ENCODE results near the gene VAC14. TPM values are rescaled to one million over a fixed set of nuclear protein-coding genes. Genes with fewer than 3 reads are reported as not detected.

VAC14 gene
- total and polyA plus RNA-seq, 9 donors: 19.5 to 28.9 (median 25.2) TPM

GRCh38 chr16:70694868-70695218 is 106.1 kb downstream of the VAC14 start:
- Histone ChIP-seq H3K27me3 (ENCODE audit: control insufficient read depth, insufficient read depth, low read length) (no peaks in the 10 kb centered on the region), H3K4me1 (ENCODE audit: control insufficient read depth, insufficient read depth, low read length) (peaks cover 100% of the 10 kb centered on the region), H3K27ac (ENCODE audit: low read length) (peak overlapping the region; percentile 98), H3K36me3 (ENCODE audit: control insufficient read depth, insufficient read depth, low read length) (peaks cover 17% of the 10 kb centered on the region), H3K9me3 (replicated peaks; ENCODE audit: control insufficient read depth, low read depth, low read length) (no peaks in the 10 kb centered on the region), H3K4me3 (ENCODE audit: low read length) (no peak overlapping the region)
- WGBS (ENCODE audit: insufficient coverage): 76% methylated on average over 3 of the region's 4 CpGs
- DNase-seq: no peak

DNA sequence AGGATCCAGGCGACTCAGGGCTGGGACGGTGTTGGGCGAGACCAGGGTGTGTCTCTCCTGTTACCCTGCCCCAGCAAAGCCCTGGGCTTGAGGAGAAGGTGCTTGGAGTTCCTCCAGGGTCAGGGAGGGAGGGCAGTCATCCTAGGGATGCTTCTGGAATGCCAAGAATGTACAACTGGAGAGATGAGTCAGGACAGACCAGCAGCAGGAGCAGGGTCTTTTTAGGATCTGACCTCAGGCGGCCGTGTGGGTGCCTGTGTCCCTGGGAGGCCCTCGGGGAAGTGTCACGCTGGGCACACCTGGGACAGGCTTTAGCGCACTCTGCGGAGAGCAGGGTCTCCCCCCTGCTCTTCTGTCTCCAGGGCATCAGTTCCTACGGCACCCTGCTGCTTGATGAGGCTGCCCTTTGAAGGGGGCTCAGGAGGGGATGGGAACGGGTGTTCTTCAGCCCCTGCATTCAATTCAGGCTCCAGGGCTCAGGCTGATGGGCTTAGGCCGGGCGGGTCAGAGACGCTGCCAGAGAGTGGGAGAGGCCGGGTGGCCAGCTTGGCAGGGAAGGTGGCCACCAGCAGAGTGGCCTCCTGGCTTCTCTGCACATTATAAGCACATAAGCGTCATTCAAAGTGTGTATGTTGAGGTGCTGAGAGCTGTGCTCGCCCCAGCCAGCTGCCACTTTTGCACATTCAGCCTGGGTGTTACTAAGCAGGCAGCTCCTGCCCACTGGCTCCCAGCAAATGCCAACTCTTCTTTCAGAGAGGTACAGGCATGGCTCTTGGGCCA is 106.7 kb downstream of the VAC14 start:
- H3K27ac ChIP-seq (ENCODE audit: low read length): peak overlapping the region; percentile 98

GRCh38 chr16:70692873-70693671 is 107.9 kb downstream of the VAC14 start:
- peaks cover 14% of the 10 kb centered on the region for H3K36me3 ChIP-seq (ENCODE audit: control insufficient read depth, insufficient read depth, low read length)
- H3K27me3 ChIP-seq (ENCODE audit: control insufficient read depth, insufficient read depth, low read length): no peaks in the 10 kb centered on the region
- H3K27ac ChIP-seq (ENCODE audit: low read length): peak overlapping the region; percentile 98
- H3K4me3 ChIP-seq (ENCODE audit: low read length): no peak overlapping the region
- DNase-seq: peak; percentile 91
- 58% methylated on average over 24 of the region's 29 CpGs for WGBS (ENCODE audit: insufficient coverage)
- H3K4me1 ChIP-seq (ENCODE audit: control insufficient read depth, insufficient read depth, low read length): peaks cover 100% of the 10 kb centered on the region
- no peaks in the 10 kb centered on the region for H3K9me3 ChIP-seq (replicated peaks; ENCODE audit: control insufficient read depth, low read depth, low read length)

More for the DNA sequence above, 106.7 kb downstream of the VAC14 start:
- peak; percentile 69 for DNase-seq
- Histone ChIP-seq H3K4me1 (ENCODE audit: control insufficient read depth, insufficient read depth, low read length) (peaks cover 100% of the 10 kb centered on the region), H3K4me3 (ENCODE audit: low read length) (no peak overlapping the region), H3K27me3 (ENCODE audit: control insufficient read depth, insufficient read depth, low read length) (no peaks in the 10 kb centered on the region), H3K36me3 (ENCODE audit: control insufficient read depth, insufficient read depth, low read length) (peaks cover 17% of the 10 kb centered on the region), H3K9me3 (replicated peaks; ENCODE audit: control insufficient read depth, low read depth, low read length) (no peaks in the 10 kb centered on the region)
- 75% methylated on average over 10 of the region's 17 CpGs for WGBS (ENCODE audit: insufficient coverage)

- WGBS (ENCODE audit: insufficient coverage): 48% methylated on average over 9 of the region's 14 CpGs
- H3K36me3 ChIP-seq (ENCODE audit: control insufficient read depth, insufficient read depth, low read length): peaks cover 7% of the 10 kb centered on the region
- DNase-seq: no peak
- no peaks in the 10 kb centered on the region for H3K9me3 ChIP-seq (replicated peaks; ENCODE audit: control insufficient read depth, low read depth, low read length)
- H3K27ac ChIP-seq (ENCODE audit: low read length): peak overlapping the region; percentile 98
- H3K27me3 ChIP-seq (ENCODE audit: control insufficient read depth, insufficient read depth, low read length): no peaks in the 10 kb centered on the region
- peaks cover 100% of the 10 kb centered on the region for H3K4me1 ChIP-seq (ENCODE audit: control insufficient read depth, insufficient read depth, low read length)
- H3K4me3 ChIP-seq (ENCODE audit: low read length): no peak overlapping the region
These were observed 108.7 kb downstream of the VAC14 start for GRCh38 chr16:70692130-70692872.

- H3K27ac ChIP-seq (ENCODE audit: low read length): peak overlapping the region; percentile 98
- 77% methylated on average over 24 of the region's 26 CpGs for WGBS (ENCODE audit: insufficient coverage)
- peaks cover 7% of the 10 kb centered on the region for H3K36me3 ChIP-seq (ENCODE audit: control insufficient read depth, insufficient read depth, low read length)
- H3K4me3 ChIP-seq (ENCODE audit: low read length): no peak overlapping the region
- H3K9me3 ChIP-seq (replicated peaks; ENCODE audit: control insufficient read depth, low read depth, low read length): no peaks in the 10 kb centered on the region
- peak; percentile 96 for DNase-seq
- H3K27me3 ChIP-seq (ENCODE audit: control insufficient read depth, insufficient read depth, low read length): no peaks in the 10 kb centered on the region
- peaks cover 100% of the 10 kb centered on the region for H3K4me1 ChIP-seq (ENCODE audit: control insufficient read depth, insufficient read depth, low read length)
These were observed 109.5 kb downstream of the VAC14 start for GRCh38 chr16:70691223-70692129.

- peaks cover 91% of the 10 kb centered on the region for H3K4me1 ChIP-seq (ENCODE audit: control insufficient read depth, insufficient read depth, low read length)
- H3K4me3 ChIP-seq (ENCODE audit: low read length): no peak overlapping the region
- DNase-seq: peak; percentile 91
- WGBS (ENCODE audit: insufficient coverage): 83% methylated on average over 12 of the region's 16 CpGs
- H3K27ac ChIP-seq (ENCODE audit: low read length): peak overlapping the region; percentile 98
- no peaks in the 10 kb centered on the region for H3K27me3 ChIP-seq (ENCODE audit: control insufficient read depth, insufficient read depth, low read length)
- H3K36me3 ChIP-seq (ENCODE audit: control insufficient read depth, insufficient read depth, low read length): peaks cover 7% of the 10 kb centered on the region
- H3K9me3 ChIP-seq (replicated peaks; ENCODE audit: control insufficient read depth, low read depth, low read length): no peaks in the 10 kb centered on the region
These were observed 110.7 kb downstream of the VAC14 start for GRCh38 chr16:70689970-70690891.

- WGBS (ENCODE audit: insufficient coverage): 84% methylated on average over 21 of the region's 22 CpGs
- Histone ChIP-seq H3K36me3 (ENCODE audit: control insufficient read depth, insufficient read depth, low read length) (peaks cover 7% of the 10 kb centered on the region), H3K9me3 (replicated peaks; ENCODE audit: control insufficient read depth, low read depth, low read length) (no peaks in the 10 kb centered on the region), H3K4me1 (ENCODE audit: control insufficient read depth, insufficient read depth, low read length) (peaks cover 91% of the 10 kb centered on the region), H3K27ac (ENCODE audit: low read length) (peak overlapping the region; percentile 98), H3K27me3 (ENCODE audit: control insufficient read depth, insufficient read depth, low read length) (no peaks in the 10 kb centered on the region), H3K4me3 (ENCODE audit: low read length) (no peak overlapping the region)
- peak; percentile 73 for DNase-seq
These were observed 111.7 kb downstream of the VAC14 start for GRCh38 chr16:70689035-70689969.

DNA sequence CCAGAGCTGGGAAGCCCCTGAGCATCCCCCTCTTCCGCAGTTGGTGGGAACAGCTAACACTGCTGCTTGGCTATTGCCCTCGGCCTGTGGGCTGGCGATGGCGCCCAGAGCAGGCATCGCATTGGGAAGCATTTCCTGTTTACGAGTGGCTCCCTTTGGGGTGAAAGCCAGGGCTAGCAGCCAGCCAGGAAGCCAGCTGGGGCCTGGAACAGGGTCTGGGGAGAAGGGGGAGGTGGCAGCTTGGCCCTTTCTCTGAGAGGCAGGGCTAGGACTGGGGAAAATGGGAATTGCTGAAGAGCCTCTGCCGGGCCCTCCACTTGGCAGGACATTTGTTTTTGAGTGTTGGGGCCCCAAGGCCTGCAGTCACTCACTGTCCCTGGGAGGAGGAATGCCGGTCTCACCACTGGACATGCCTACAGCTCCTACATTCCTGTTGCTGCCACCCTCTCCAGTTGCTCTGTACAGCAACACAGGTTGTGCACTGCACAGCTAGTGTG is 112.7 kb downstream of the VAC14 start:
- Histone ChIP-seq H3K27ac (ENCODE audit: low read length) (peak overlapping the region; percentile 98), H3K36me3 (ENCODE audit: control insufficient read depth, insufficient read depth, low read length) (peaks cover 13% of the 10 kb centered on the region), H3K9me3 (replicated peaks; ENCODE audit: control insufficient read depth, low read depth, low read length) (no peaks in the 10 kb centered on the region), H3K27me3 (ENCODE audit: control insufficient read depth, insufficient read depth, low read length) (no peaks in the 10 kb centered on the region), H3K4me3 (ENCODE audit: low read length) (no peak overlapping the region), H3K4me1 (ENCODE audit: control insufficient read depth, insufficient read depth, low read length) (peaks cover 91% of the 10 kb centered on the region)
- WGBS (ENCODE audit: insufficient coverage): 35% methylated on average over 7 of the region's 8 CpGs
- DNase-seq: peak; percentile 86

Data from muscle of leg (tissue), 11 donors.